DND-41 (cell line): ENCODE data around the gene OR2A42.
"Not testable (repeated sequence)": the region's sequence is repeated elsewhere in the genome, so short reads cannot be mapped to it uniquely, and the experiment has no call there.

Source experiments
- CTCF ChIP-seq: IDR thresholded peaks from 2 replicates; pipeline ENCODE4 v1.5.1; 2012; ENCODE audit warnings: borderline replicate concordance, low read length, moderate library complexity, mild to moderate bottlenecking; ENCODE audit not compliant: poor library complexity, severe bottlenecking; ENCODE audit errors: extremely low read depth
- EZH2 ChIP-seq: IDR thresholded peaks from 3 replicates; pipeline ENCODE4 v1.6.1; 2012; ENCODE audit warnings: borderline replicate concordance, low read depth, mild to moderate bottlenecking, moderate library complexity, low read length, inconsistent platforms; ENCODE audit not compliant: severe bottlenecking

DNA sequence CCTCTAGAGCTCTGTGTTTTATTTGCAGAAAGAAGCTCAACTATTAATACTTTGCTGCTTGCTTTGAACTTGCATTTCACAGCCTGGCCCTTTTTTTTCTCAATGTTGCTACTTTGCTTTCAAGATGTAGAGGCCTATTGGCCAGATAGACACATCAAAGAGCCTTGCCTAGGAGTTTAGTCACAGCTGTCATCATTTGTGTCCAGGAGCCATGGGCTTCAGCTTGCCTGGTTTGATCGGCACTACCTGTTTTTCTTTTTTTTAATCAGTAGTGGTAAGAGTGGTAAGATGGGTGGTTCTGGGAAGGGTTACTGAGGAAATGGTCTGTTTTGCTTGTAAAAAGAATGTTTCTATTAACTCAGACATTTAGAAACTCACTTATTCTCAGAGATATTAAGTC is 37.4 kb downstream of the OR2A42 start:
- TF ChIP-seq CTCF, EZH2: not testable (repeated sequence)
